Ascending aorta (tissue), 2 donors: ENCODE data around the gene URB1. TPM values are rescaled to one million over a fixed set of nuclear protein-coding genes. Genes with fewer than 3 reads are reported as not detected.

Experiments
- DNase-seq, 2 donors: peaks; one replicate each; pipeline ENCODE4 v3.0.0-alpha.2; 2019; ENCODE audit warnings: low spot score in 2 of 2
- H3K27ac ChIP-seq, 2 donors: fragments of 200-600 bp; sonication (generic); one replicate each; pipeline ENCODE4 v1.5.1; 2016 to 2017; ENCODE audit warnings: mild to moderate bottlenecking in 1 of 2
- H3K27me3 ChIP-seq: fragments of 200-600 bp; sonication (generic); one replicate; pipeline ENCODE4 v1.5.1; 2017
- H3K36me3 ChIP-seq, 2 donors: fragments of 200-600 bp; sonication (generic); one replicate each; pipeline ENCODE4 v1.5.1; 2016
- H3K4me1 ChIP-seq, 2 donors: fragments of 200-600 bp; sonication (generic); one replicate each; pipeline ENCODE4 v1.5.1; 2016 to 2017; ENCODE audit warnings: mild to moderate bottlenecking in 1 of 2
- H3K4me3 ChIP-seq, 2 donors: fragments of 200-600 bp; sonication (generic); one replicate each; pipeline ENCODE4 v1.5.1; 2016 to 2017; ENCODE audit warnings: mild to moderate bottlenecking in 1 of 2
- H3K9me3 ChIP-seq, 2 donors: fragments of 200-600 bp; sonication (generic); one replicate each; pipeline ENCODE4 v1.5.1; 2016
- intact Hi-C: fragments of 100-400 bp; cut with DNase I; formaldehyde crosslinking; loops from one replicate; pipeline ENCODE4 v1.15.1; 2023
- total RNA-seq: library from RNA; depleted of rRNA; stranded (reverse); fragments of >200 nt; gene quantifications from one replicate; pipeline ENCODE4 v1.1.0, GENCODE V29; 2016
- TF ChIP-seq, protein P1 (sequence below), 3 experiments: fragments of 200-600 bp in 2 of 3; fragments of 450-650 bp in 1 of 3; sonication (generic) in 2 of 3; IDR thresholded peaks; one replicate each; pipeline ENCODE4 v1.5.1; 2016 to 2019; ENCODE audit warnings: antibody characterized with exemption in 3 of 3, mild to moderate bottlenecking in 1 of 3, moderate library complexity in 1 of 3

Gene URB1
- total RNA-seq, 1 donor from 2014 or later: 35.4 TPM

DNA sequence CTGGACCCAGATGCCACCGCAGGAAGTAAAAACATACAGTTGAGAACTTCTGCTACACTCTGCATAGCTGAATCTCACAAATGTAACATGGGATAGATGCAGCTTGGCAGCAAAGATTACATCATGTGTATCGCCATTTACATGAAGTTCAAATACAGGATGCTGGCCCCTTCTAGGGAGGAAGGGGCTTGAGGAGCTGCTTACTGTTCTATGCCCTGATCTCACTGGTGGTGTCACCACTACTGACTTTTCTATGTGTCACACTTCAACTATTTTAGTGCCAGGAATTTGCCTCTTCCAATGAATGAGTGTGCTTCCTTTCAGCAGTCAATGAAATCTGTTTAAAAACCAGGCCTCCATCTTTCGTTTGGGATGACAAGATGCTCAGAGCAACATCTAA is 63.0 kb downstream of the URB1 start:
- Histone ChIP-seq H3K27me3 (no peaks in the 10 kb centered on the region), H3K9me3 (no peaks in the 10 kb centered on the region), H3K4me1 (peaks cover 15 to 20% of the 10 kb centered on the region in 2 donors), H3K36me3 (peaks cover 51 to 58% of the 10 kb centered on the region in 2 donors), H3K4me3 (no peak overlapping the region), H3K27ac (peak overlapping the region; percentile 81 to 89)
- intact Hi-C loops: loop anchor here (2.0 kb wide), 3 partner anchors 43 to 83 kb away; partner anchors contain the start of genes EVA1C and MIS18A
- DNase-seq: peak in 1 of 2 donors; percentile 62
- TF ChIP-seq, protein P1, sequence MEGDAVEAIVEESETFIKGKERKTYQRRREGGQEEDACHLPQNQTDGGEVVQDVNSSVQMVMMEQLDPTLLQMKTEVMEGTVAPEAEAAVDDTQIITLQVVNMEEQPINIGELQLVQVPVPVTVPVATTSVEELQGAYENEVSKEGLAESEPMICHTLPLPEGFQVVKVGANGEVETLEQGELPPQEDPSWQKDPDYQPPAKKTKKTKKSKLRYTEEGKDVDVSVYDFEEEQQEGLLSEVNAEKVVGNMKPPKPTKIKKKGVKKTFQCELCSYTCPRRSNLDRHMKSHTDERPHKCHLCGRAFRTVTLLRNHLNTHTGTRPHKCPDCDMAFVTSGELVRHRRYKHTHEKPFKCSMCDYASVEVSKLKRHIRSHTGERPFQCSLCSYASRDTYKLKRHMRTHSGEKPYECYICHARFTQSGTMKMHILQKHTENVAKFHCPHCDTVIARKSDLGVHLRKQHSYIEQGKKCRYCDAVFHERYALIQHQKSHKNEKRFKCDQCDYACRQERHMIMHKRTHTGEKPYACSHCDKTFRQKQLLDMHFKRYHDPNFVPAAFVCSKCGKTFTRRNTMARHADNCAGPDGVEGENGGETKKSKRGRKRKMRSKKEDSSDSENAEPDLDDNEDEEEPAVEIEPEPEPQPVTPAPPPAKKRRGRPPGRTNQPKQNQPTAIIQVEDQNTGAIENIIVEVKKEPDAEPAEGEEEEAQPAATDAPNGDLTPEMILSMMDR (IDR thresholded peaks at IDR 0.05): no peak

DNA sequence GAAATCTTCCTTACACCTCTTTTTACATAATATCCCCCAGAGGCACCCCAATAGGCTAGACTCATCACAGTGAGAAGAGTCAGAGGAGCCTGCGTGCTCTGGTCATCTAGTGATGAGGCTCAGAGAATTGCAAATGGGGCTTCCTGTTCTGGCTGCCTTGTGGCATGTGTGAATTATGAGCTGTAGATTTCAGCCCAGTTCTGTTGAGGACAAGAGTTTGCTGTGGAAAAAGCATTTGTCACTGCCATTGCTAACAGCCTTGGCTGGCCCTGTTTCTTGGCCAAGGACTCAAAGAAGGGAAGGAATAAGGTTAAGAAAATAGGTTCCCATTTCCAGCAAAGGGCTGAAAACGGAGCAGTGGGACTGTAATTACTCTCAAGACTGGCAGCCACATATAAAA is 63.5 kb downstream of the URB1 start:
- Histone ChIP-seq H3K4me3 (no peak overlapping the region), H3K36me3 (peaks cover 51 to 58% of the 10 kb centered on the region in 2 donors), H3K27me3 (no peaks in the 10 kb centered on the region), H3K9me3 (no peaks in the 10 kb centered on the region), H3K4me1 (peaks cover 15 to 20% of the 10 kb centered on the region in 2 donors), H3K27ac (peak overlapping the region; percentile 81 to 89)
- TF ChIP-seq, protein P1 (IDR thresholded peaks at IDR 0.05): no peak
- intact Hi-C loops: loop anchor here (2.0 kb wide), 3 partner anchors 43 to 83 kb away; partner anchors contain the start of genes EVA1C and MIS18A
- DNase-seq: peak in 1 of 2 donors; percentile 86

DNA sequence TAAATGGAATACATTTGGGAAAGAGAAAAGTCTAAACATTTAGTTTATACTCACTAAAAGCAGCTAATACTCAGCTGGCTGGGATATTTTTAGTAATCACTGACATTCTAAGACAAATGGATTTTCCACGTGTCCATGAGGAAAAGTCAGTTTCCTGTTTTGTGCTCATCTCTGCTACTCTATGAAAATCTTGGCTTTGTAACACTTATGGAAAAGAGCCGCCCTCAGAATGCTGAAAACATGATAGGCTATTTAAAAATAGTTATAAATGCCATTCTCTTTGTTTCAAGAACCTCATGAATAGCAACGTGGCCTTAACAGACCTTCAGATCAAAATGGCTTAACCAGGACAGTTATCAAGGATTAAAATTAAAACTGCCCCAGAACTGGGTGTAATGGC is 64.2 kb downstream of the URB1 start:
- TF ChIP-seq, protein P1 (IDR thresholded peaks at IDR 0.05): no peak
- H3K36me3 ChIP-seq: peaks cover 52 to 58% of the 10 kb centered on the region in 2 donors
- H3K4me3 ChIP-seq: no peak overlapping the region
- H3K27ac ChIP-seq: peak overlapping the region; percentile 81 to 89
- intact Hi-C loops: loop anchor here (2.0 kb wide), 3 partner anchors 44 to 84 kb away; partner anchors contain the start of genes EVA1C and MIS18A
- H3K27me3 ChIP-seq: no peaks in the 10 kb centered on the region
- DNase-seq: no peak
- H3K9me3 ChIP-seq: no peaks in the 10 kb centered on the region
- peaks cover 15 to 20% of the 10 kb centered on the region in 2 donors for H3K4me1 ChIP-seq

DNA sequence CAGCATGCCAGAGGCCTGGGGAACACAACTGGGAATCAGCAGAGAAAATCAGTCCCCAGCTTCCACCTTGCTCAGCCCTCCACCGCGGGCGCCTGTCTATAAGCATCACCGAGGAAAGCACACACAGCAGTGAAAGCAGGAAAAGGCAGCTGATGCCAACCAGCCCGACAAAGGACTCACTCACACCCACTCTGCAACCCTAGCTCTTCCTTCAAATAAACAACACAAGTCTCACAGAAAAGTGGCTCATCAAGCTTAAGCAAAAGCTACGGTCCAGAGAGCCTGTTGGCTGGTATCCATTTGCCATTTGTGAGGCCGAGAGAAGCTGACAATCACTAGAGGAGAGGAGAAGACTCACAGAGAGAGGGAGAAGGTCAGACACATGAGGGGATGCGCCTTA is 67.1 kb downstream of the URB1 start:
- no peak for DNase-seq
- Histone ChIP-seq H3K4me1 (peaks cover 15 to 20% of the 10 kb centered on the region in 2 donors), H3K27ac (no peak overlapping the region), H3K4me3 (no peak overlapping the region), H3K36me3 (peaks cover 54 to 63% of the 10 kb centered on the region in 2 donors), H3K9me3 (no peaks in the 10 kb centered on the region), H3K27me3 (no peaks in the 10 kb centered on the region)
- TF ChIP-seq, protein P1 (IDR thresholded peaks at IDR 0.05): no peak
- intact Hi-C loops: no loop called here

DNA sequence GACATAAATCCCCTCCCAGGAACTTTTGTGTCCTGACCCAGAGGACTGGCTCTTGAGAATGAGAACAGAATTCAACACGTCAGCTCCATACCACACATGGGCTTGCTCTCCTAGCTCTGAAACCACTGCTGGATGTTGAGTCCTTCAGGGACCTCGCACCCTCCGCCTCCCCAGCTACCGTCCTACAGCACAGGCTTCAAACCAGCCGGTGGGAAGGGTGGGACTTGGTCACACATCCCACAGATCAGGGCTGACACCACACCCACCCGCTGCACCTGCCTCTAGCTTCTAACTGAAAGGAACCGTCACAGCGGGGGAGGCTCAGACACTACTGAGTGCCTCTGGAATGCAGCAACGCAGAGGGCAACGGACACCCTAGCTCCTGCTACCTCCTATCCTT is 70.1 kb downstream of the URB1 start:
- no peak for DNase-seq
- H3K4me3 ChIP-seq: no peak overlapping the region
- intact Hi-C loops: no loop called here
- H3K27ac ChIP-seq: no peak overlapping the region
- peaks cover 0 to under 1% of the 10 kb centered on the region in 2 donors for H3K4me1 ChIP-seq
- TF ChIP-seq, protein P1 (IDR thresholded peaks at IDR 0.05): no peak
- peaks cover 81 to 91% of the 10 kb centered on the region in 2 donors for H3K36me3 ChIP-seq
- H3K27me3 ChIP-seq: no peaks in the 10 kb centered on the region
- no peaks in the 10 kb centered on the region for H3K9me3 ChIP-seq
